HG02642 (cell line): Measurements from ENCODE around the gene ZSWIM9.
A peak's percentile ranks its signal among the peaks of the same experiment; 100 is the strongest.

Experiments
- ATAC-seq: cut with Tn5 transposase; IDR thresholded peaks from one replicate; pipeline ENCODE4 v1.9.1; 2021; ENCODE audit warnings: mild to moderate bottlenecking; ENCODE audit not compliant: unreplicated experiment, poor library complexity

Gene ZSWIM9

GRCh38 chr19:48174445-48175030 is 4.1 kb downstream of the ZSWIM9 start:
- ATAC-seq, result no peak

- no peak for ATAC-seq
These were observed 5.1 kb downstream of the ZSWIM9 start for GRCh38 chr19:48175578-48175977.

- no peak for ATAC-seq
These were observed 5.7 kb downstream of the ZSWIM9 start for GRCh38 chr19:48176226-48176625.

- ATAC-seq, result no peak
These were observed 11.0 kb downstream of the ZSWIM9 start for GRCh38 chr19:48181505-48181904.

GRCh38 chr19:48182434-48182833 is 12.0 kb downstream of the ZSWIM9 start:
- no peak for ATAC-seq

GRCh38 chr19:48183356-48183755 is 12.9 kb downstream of the ZSWIM9 start:
- ATAC-seq, result no peak

GRCh38 chr19:48186015-48186414 is 15.5 kb downstream of the ZSWIM9 start:
- ATAC-seq, result peak; percentile 39

GRCh38 chr19:48186541-48186991 is 16.1 kb downstream of the ZSWIM9 start:
- peak; percentile 68 for ATAC-seq

- no peak for ATAC-seq
These were observed 19.9 kb downstream of the ZSWIM9 start for GRCh38 chr19:48190288-48190884.

- no peak for ATAC-seq
These were observed 20.4 kb downstream of the ZSWIM9 start for GRCh38 chr19:48190885-48191284.

- no peak for ATAC-seq
These were observed 22.3 kb downstream of the ZSWIM9 start for GRCh38 chr19:48192750-48193149.

GRCh38 chr19:48194041-48194843 is 23.8 kb downstream of the ZSWIM9 start:
- ATAC-seq, result no peak

GRCh38 chr19:48194844-48195830 is 24.7 kb downstream of the ZSWIM9 start:
- no peak for ATAC-seq

- ATAC-seq, result no peak
These were observed 25.9 kb downstream of the ZSWIM9 start for GRCh38 chr19:48196321-48196763.

- ATAC-seq, result no peak
These were observed 26.6 kb downstream of the ZSWIM9 start for GRCh38 chr19:48196933-48197665.

GRCh38 chr19:48203222-48203793 is 32.8 kb downstream of the ZSWIM9 start:
- ATAC-seq, result no peak

- ATAC-seq, result peak; percentile 95
These were observed 33.5 kb downstream of the ZSWIM9 start for GRCh38 chr19:48203794-48204628.

GRCh38 chr19:48206397-48207093 is 36.1 kb downstream of the ZSWIM9 start:
- ATAC-seq, result no peak
